HT-29 (cell line): ENCODE results near the gene TGOLN2. TPM values are rescaled to one million over a fixed set of nuclear protein-coding genes. Genes with fewer than 3 reads are reported as not detected.

Source experiments
- DNase-seq: peaks from one replicate; pipeline ENCODE4 v3.0.0-alpha.2; 2015; ENCODE audit warnings: low spot score
- total RNA-seq: library from RNA; depleted of rRNA; stranded (reverse); fragments of >200 nt; shearing (Covaris generic); gene quantifications from 2 replicates; pipeline ENCODE4 v1.2.3, GENCODE V29; 2014

Gene TGOLN2
- total RNA-seq, 1 experiment from 2014 or later, result 121 TPM

GRCh38 chr2:85308896-85309555, 18.8 kb downstream of the TGOLN2 start:
- DNase-seq, result peak; percentile 13

DNA sequence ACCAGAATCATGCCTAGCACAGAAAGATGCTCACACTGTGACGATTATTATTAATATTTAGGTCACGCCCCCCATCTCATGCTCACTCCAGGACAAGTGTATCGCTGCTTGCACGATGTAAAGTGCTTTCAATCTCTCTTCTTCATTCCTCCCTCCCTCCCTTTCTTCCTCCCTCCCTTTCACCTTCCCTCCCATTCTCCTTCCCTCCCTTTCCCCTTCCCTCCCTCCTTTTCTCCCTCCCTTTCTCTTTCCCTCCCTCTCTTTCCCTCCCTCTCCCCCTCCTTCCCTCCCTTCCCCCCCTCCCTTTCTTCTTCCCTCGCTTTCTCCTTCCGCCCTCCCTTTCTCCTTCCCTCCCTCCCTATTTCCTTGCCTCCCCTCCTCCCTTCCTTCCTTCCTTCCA, 19.6 kb downstream of the TGOLN2 start:
- DNase-seq, result no peak

GRCh38 chr2:85307527-85307897, 20.3 kb downstream of the TGOLN2 start:
- peak; percentile 23 for DNase-seq

GRCh38 chr2:85303780-85304531, 23.8 kb downstream of the TGOLN2 start:
- DNase-seq, result no peak

GRCh38 chr2:85302121-85302520, 25.7 kb downstream of the TGOLN2 start:
- DNase-seq, result no peak

DNA sequence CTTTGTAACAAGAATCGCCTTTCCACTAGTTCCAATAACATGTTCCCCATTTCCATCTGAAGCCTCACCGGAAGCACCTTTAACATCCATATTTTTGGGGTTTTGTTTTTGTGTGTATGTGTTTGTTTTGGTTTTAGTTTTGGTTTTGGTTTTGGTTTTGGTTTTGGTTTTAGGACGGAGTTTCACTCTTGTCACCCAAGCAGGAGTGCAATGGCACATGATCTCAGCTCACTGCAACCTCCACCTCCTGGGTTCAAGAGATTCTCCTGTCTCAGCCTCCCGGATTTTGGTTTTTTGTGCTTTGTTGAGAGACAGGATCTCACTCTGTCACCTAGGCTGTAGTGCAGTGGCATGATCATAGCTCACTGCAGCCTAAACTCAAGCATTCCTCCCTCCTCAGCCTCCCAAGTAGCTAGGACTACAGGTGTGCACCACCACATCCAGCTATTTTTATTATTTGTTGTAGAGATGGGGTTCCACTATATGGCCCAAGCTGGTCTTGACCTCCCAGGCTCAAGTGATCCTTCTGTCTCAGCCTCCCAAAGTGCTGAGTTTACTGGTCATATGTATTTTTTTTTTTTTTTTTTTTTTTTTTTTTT, 36.3 kb downstream of the TGOLN2 start:
- no peak for DNase-seq

DNA sequence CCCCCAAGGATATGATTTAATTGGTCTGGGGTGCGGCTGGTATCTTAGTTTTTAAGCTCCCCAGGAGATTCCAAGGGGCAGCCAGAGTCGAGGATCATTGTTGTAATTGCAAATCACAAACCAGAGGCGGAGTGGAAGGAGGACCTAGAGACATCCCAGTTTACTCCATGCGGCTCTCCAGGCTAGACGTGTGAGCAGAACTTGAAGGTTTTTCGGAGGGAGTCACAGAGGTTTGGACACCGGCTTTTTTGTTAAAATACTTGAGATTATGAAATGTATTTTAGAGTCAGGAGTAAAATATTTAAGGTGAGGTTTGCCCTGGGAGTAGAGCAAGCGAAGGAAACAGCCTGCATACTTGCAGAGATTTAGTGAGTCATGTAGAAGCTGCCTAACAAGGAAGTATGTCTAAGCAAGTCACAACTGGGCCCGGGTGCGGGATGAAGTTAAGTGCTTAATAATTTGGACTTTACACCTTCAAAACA, 39.5 kb downstream of the TGOLN2 start:
- DNase-seq, result peak; percentile 66

DNA sequence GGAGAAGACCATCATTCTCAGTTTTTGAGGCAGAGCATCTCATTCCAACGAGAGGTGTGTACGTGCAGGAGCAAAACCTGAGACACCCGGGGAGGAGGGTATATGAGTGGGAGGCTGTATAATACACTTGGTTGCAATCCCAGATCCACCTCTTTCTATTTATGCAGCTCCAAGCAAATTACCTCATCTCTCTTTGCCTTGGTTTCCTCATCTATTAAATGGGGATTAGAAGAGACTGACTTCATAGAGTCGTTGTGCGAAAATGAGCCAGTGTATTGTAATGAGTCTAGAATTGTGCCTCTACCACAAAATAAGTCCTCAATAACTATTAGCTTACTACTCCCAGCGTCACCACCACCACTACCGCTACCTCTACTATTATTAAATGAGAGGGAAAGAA, 40.1 kb downstream of the TGOLN2 start:
- DNase-seq, result no peak

DNA sequence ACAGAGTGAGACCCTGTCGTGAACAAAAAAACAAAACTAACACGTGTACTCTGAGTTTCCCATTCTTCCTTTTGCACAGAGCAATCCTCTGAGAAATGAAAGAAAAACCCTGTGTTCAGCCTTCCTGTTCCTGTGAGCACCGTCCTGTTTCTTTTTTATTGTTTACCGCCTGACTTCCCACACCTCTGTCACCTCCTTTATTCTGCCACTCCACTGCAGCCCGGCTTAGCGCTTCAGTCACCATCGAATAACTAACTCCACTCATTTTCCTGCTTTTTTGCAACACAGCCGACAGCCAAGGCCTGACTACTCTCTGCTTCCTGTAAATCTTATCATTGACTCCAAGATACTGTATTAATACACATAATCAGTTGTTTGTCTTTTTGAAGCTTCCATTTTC, 40.9 kb downstream of the TGOLN2 start:
- no peak for DNase-seq

- DNase-seq, result no peak
Measured at GRCh38 chr2:85283641-85284040, 44.1 kb downstream of the TGOLN2 start.

GRCh38 chr2:85282914-85283313, 44.9 kb downstream of the TGOLN2 start:
- no peak for DNase-seq

GRCh38 chr2:85281553-85281952, 46.2 kb downstream of the TGOLN2 start:
- no peak for DNase-seq

GRCh38 chr2:85278361-85278760, 49.4 kb downstream of the TGOLN2 start:
- no peak for DNase-seq

DNA sequence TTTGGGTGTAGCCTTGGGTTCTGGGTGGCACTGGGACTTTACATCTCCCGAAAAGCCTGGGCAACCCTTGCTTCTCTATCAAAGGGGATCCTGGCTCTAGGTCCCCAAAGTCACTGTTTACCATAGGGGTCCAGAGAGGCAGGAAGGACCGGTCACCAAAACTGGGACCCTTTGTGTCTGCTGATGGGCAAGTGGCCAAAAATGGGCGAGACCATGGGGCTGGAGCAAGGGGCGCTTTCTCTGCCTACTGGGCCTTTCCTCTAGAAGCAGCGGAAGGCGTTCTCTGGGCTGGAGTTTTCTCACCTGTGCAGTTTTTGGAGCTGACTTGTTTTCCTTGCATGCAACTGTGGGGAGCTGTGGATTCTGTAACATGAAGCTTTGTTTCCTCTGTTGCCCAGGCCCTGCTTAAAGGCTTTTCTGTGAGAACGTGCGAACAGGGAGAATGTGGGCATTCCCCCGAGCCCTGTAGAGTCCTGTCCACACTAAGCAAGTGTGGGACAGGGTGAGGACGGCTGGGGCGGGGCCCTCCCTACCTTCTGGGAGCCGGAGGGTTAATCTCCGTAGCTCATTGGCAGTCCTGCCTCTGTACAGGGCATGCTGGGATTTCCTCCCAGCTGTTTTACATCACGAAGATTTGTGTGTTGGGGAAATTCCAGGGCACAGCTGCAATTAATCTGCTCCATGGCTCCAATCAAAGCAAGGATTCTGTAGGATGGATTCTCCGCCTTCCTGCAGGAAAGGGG, 50.2 kb downstream of the TGOLN2 start:
- no peak for DNase-seq

- DNase-seq, result no peak
Measured at GRCh38 chr2:85276571-85277118, 51.1 kb downstream of the TGOLN2 start.

GRCh38 chr2:85275984-85276540, 51.7 kb downstream of the TGOLN2 start:
- DNase-seq, result no peak

DNA sequence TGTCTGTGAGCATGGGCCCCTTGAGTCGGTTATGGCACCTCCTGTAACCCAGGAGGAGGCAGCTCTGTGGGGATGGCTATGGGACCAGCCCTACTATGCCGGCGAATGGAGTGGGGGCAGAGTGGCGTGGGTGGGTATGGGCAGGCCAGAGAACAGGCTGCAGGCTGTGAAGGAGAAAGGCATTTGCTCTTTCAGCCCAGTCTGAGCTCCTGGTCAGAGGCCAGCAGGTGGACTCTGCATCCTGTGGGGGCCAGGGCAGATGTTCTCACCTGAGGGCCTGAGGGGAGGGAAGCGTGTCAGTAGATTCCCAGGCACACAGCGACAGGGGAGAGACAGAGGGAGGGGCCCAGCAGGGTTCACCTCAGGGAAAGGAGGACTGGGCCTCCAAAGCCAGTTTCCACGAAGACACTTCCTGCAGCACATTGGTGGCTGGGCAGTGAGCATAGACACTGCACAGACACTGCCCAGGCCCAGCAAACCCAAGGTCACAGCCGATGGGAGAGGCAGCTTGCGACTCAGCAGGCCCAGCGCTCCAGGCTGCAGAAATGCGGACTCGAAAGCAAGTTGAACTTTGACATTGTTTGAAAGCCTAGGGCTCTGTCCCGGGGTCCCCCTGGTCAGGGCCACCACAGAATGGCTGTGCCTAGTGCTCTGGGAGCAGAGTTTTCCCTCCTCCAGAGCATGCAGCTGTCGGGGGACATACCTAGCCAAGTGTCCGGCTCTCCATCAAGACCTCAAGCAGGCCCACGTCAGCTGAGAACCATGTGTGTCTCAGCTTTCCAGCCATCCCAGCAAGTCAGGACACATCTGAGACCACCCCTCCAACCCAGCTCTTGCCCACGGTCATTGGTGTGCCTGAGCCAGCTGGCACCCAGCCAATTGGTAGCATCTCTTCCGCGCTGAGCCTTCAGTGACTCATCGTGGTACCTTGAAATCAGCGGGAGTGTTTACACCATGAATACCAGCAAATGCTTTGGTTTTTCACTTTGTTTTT, 53.8 kb downstream of the TGOLN2 start:
- DNase-seq, result peak; percentile 20

GRCh38 chr2:85272357-85272756, 55.4 kb downstream of the TGOLN2 start:
- DNase-seq, result no peak

DNA sequence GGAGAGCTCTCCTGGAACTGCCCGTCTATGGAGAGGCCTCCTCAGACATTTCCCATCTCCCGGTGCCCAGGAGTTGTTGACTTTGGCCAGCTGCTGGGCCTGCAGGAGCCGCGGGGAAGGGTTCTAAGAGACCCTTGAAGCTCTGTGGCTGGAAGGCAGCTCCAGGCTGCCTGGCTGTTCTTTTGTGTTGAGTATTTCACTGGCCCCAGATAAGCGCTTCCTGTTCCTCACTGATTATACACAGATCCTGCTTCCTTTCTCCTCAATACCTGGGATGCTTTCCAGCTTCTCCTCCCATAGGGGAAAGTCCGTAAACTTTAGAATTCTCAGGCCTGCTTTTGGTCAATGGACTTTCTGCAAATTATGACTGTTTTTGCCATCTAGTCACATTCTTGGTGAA, 57.8 kb downstream of the TGOLN2 start:
- no peak for DNase-seq
